Left lung (tissue), 10 donors: ENCODE data around the gene IPO13. TPM values are rescaled to one million over a fixed set of nuclear protein-coding genes. Genes with fewer than 3 reads are reported as not detected.

ENCODE experiments used
- ATAC-seq: fragments of 200-7000 bp; cut with Tn5 transposase; one replicate; pipeline ENCODE4 v1.9.1; 2020; ENCODE audit warnings: moderate library complexity
- DNase-seq, 4 donors: peaks; one replicate each; pipeline ENCODE4 v3.0.0-alpha.2; 2013 to 2020
- H3K27ac ChIP-seq, 2 donors: fragments of 200-600 bp; sonication (generic) in 1 of 2; one replicate each; pipeline versions ENCODE4 v1.5.0 to v1.8.0; 2020 to 2021
- H3K27me3 ChIP-seq, 2 donors: fragments of 200-600 bp; sonication (generic) in 1 of 2; one replicate each; pipeline versions ENCODE4 v1.5.0 to v1.8.0; 2020 to 2021
- H3K36me3 ChIP-seq, 2 donors: fragments of 200-600 bp; sonication (generic) in 1 of 2; one replicate each; pipeline versions ENCODE4 v1.5.0 to v1.8.0; 2020 to 2021
- H3K4me1 ChIP-seq, 2 donors: fragments of 200-600 bp; one replicate each; pipeline ENCODE4 v1.8.0; 2021
- H3K4me3 ChIP-seq, 2 donors: fragments of 200-600 bp; sonication (generic) in 1 of 2; one replicate each; pipeline versions ENCODE4 v1.5.0 to v1.8.0; 2020 to 2021; ENCODE audit warnings: mild to moderate bottlenecking in 1 of 2
- H3K9me3 ChIP-seq, 2 donors: fragments of 200-600 bp; sonication (generic) in 1 of 2; one replicate each; pipeline versions ENCODE4 v1.5.0 to v1.8.0; 2020 to 2021
- CTCF ChIP-seq, 2 donors: fragments of 200-600 bp; sonication (generic) in 1 of 2; IDR thresholded peaks; one replicate each; pipeline versions ENCODE4 v1.5.0 to v1.8.0; 2021; ENCODE audit warnings: antibody characterized with exemption in 2 of 2
- intact Hi-C, 2 donors: fragments of 100-400 bp; cut with DNase I; formaldehyde crosslinking; loops; one replicate each; pipeline versions ENCODE4 v1.11.2 to v1.14.2; 2022
- polyA plus RNA-seq, 6 donors: library from polyadenylated mRNA; unstranded; fragments of 120-200 nt; gene quantifications; one replicate each; pipeline ENCODE4 v1.2.1, GENCODE V29; 2013; ENCODE audit not compliant: insufficient read length in 6 of 6
- total RNA-seq, 2 donors: library from RNA; stranded (reverse); fragmentation: NEBNext Ultra II Directional; extraction: Animal tissue kit (Norgen Biotek cat#: 25700); gene quantifications; one replicate each; pipeline ENCODE4 v1.2.1, GENCODE V29; 2021
- donor health status: DM: no; HTN: yes; CAD: no.
- donor health status: DM: no; HTN: no; CAD: no.

IPO13 gene
- total and polyA plus RNA-seq, 8 donors: 18.0 to 33.4 (median 22.0) TPM

- Histone ChIP-seq H3K27me3 (no peaks in the 10 kb centered on the region), H3K9me3 (no peaks in the 10 kb centered on the region), H3K4me1 (peaks cover 36 to 81% of the 10 kb centered on the region in 2 donors), H3K27ac (peak within 1 kb of the TSS; percentile 39 to 70), H3K4me3 (peak within 1 kb of the TSS; percentile 43 to 63), H3K36me3 (peaks cover 5 to 25% of the 10 kb centered on the region in 2 donors)
- ATAC-seq (no peak), DNase-seq (peak in 3 of 4 donors; percentile 34 to 88 (median 48))
- no peak for TF ChIP-seq CTCF (IDR thresholded peaks at IDR 0.05)
- intact Hi-C loops: no loop called here
Observed at GRCh38 chr1:43978551-43979260, 32.0 kb downstream of the IPO13 start, which contains the start of gene B4GALT2. Gene B4GALT2, plus strand, starts transcription at chr1:43979210. Its CDS starts 1,951 bp downstream, at chr1:43981161.

- H3K4me1 ChIP-seq: peaks cover 34 to 76% of the 10 kb centered on the region in 2 donors
- no peak for ATAC-seq
- peak overlapping the region; percentile 39 to 70 for H3K27ac ChIP-seq
- intact Hi-C loops: no loop called here
- H3K27me3 ChIP-seq: no peaks in the 10 kb centered on the region
- H3K36me3 ChIP-seq: peaks cover 5 to 26% of the 10 kb centered on the region in 2 donors
- no peak for DNase-seq
- peak overlapping the region; percentile 43 to 63 for H3K4me3 ChIP-seq
- no peaks in the 10 kb centered on the region for H3K9me3 ChIP-seq
- TF ChIP-seq CTCF (IDR thresholded peaks at IDR 0.05): no peak
Observed at GRCh38 chr1:43979261-43979527, 32.4 kb downstream of the IPO13 start.

DNA sequence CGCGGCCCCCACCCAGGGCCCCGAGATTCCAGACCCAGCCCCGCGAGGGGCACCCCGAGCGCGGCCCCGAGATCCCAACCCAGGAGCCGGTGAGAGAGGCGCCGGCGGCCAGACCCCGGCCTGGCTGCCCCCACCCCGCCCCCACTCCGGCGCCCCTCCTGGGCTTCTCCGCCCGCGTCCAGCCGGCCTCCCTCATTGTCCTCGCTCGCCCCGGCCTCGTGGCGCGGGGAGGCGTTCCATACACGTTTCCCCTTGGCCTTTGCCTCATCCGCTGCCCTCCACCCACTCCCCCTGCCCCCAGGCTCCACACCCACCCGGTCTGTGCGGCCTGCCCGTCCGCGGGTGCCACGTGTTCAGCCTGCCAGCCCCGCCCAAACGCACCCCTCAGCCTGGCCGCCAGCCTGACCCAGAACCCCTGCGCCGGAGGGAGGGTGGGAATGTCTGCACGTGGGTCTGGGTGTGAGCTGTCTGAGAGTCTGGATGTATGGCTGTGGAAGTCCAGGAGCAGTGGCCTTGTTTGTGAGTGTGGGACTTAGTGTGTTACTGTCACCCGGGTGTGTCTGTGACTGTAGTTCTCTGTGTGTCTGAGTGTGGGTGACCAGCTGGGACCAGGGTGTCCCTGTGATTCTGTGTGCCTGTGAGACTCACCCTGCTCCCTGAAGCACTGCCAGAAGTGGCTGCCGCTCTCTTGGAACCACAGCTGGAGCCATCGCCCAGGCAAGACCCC lies 32.9 kb downstream of the IPO13 start:
- peak overlapping the region; percentile 43 to 63 for H3K4me3 ChIP-seq
- ATAC-seq: peak; percentile 38
- H3K9me3 ChIP-seq: no peaks in the 10 kb centered on the region
- no peak for TF ChIP-seq CTCF (IDR thresholded peaks at IDR 0.05)
- intact Hi-C loops: no loop called here
- peaks cover 33 to 74% of the 10 kb centered on the region in 2 donors for H3K4me1 ChIP-seq
- peak in 3 of 4 donors; percentile 56 to 88 (median 68) for DNase-seq
- H3K27ac ChIP-seq: peak overlapping the region; percentile 39 to 70
- H3K27me3 ChIP-seq: no peaks in the 10 kb centered on the region
- H3K36me3 ChIP-seq: peaks cover 5 to 31% of the 10 kb centered on the region in 2 donors

DNA sequence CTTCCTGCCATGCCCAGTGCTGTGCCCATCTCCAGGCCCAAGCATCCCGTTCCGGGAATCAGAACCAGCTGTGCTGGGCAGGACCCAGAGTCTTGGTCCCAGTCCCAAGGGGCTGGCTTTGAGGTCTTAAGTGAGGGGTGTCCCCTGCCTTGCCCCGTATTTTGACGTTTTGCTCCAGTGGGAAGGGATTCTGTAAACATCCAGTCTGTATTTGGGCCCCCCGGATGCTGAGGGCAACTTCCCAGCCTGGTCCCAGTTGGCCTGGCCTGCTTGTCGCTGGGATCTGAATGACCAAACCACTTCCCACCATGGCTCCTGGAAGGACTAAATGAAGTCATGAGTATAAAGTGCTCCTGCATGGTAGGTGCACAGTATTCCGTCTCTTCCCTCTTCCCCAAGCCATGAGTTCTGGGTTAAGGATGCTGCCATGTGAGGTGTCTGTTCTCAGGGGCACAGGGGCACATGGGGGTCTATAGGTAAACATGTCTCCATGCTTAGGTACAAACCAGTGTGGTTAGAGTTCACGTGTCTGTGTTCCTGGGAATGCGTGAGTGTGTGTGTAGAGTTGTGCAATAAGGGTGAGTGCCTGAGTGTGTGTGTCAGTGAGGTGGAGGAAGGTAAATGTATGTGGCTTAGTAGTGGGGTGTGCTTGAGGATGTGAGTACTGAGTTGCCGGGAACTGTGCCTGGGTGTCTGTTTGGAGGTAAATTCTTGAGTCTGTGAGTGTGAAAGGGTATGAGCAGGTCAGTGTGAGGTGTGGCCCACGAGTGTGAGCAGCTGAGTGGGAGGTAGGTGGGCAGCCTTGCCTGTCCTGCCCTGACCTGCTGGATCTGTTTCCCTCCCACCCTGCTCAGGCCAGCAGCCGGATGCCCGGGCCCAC lies 33.7 kb downstream of the IPO13 start:
- DNase-seq (peak in 1 of 4 donors; percentile 43), ATAC-seq (peak; percentile 13)
- Histone ChIP-seq H3K27ac (peak overlapping the region; percentile 17 to 70), H3K4me3 (peak overlapping the region; percentile 43 to 63), H3K36me3 (peaks cover 5 to 36% of the 10 kb centered on the region in 2 donors), H3K4me1 (peaks cover 32 to 71% of the 10 kb centered on the region in 2 donors), H3K27me3 (no peaks in the 10 kb centered on the region), H3K9me3 (no peaks in the 10 kb centered on the region)
- TF ChIP-seq CTCF (IDR thresholded peaks at IDR 0.05): no peak
- intact Hi-C loops: no loop called here
